ENCODE results near the gene PHF1.

PHF1 gene

GRCh38 chr6:33384581-33385020 is 26.2 kb upstream of the PHF1 start:
- DNase-seq (ENCODE audit: low read depth in 1 of 2, low spot score in 1 of 2), result no peak
- Histone ChIP-seq H3K4me3 (replicated peaks; ENCODE audit: insufficient read depth, low read length) (no peak overlapping the region), H3K27me3 (ENCODE audit: insufficient read depth, poor library complexity, severe bottlenecking) (no peaks in the 10 kb centered on the region), H3K27ac (replicated peaks) (no peak overlapping the region)
- TF ChIP-seq, protein P1, sequence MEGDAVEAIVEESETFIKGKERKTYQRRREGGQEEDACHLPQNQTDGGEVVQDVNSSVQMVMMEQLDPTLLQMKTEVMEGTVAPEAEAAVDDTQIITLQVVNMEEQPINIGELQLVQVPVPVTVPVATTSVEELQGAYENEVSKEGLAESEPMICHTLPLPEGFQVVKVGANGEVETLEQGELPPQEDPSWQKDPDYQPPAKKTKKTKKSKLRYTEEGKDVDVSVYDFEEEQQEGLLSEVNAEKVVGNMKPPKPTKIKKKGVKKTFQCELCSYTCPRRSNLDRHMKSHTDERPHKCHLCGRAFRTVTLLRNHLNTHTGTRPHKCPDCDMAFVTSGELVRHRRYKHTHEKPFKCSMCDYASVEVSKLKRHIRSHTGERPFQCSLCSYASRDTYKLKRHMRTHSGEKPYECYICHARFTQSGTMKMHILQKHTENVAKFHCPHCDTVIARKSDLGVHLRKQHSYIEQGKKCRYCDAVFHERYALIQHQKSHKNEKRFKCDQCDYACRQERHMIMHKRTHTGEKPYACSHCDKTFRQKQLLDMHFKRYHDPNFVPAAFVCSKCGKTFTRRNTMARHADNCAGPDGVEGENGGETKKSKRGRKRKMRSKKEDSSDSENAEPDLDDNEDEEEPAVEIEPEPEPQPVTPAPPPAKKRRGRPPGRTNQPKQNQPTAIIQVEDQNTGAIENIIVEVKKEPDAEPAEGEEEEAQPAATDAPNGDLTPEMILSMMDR (IDR thresholded peaks at IDR 0.05; ENCODE audit: insufficient read depth, low read length), result no peak
- no peak for TF ChIP-seq GABPA (IDR thresholded peaks at IDR 0.05; ENCODE audit: low read depth)

- H3K27me3 ChIP-seq (ENCODE audit: insufficient read depth, poor library complexity, severe bottlenecking), result no peaks in the 10 kb centered on the region
- no peak overlapping the region for H3K4me3 ChIP-seq (replicated peaks; ENCODE audit: insufficient read depth, low read length)
- no peak for DNase-seq (ENCODE audit: low read depth in 1 of 2, low spot score in 1 of 2)
- TF ChIP-seq POLR2AphosphoS5 (IDR thresholded peaks at IDR 0.05; ENCODE audit: low read depth), result no peak
- TF ChIP-seq, protein P1 (IDR thresholded peaks at IDR 0.05; ENCODE audit: insufficient read depth, low read length), result no peak
- no peak for TF ChIP-seq REST (IDR thresholded peaks at IDR 0.05; ENCODE audit: insufficient replicate concordance, low read depth)
- no peak for TF ChIP-seq GABPA (IDR thresholded peaks at IDR 0.05; ENCODE audit: low read depth)
- TF ChIP-seq SPI1 (IDR thresholded peaks at IDR 0.05; ENCODE audit: borderline replicate concordance, low read depth), result no peak
- H3K27ac ChIP-seq (replicated peaks), result no peak overlapping the region
Measured at GRCh38 chr6:33390173-33390572, 20.6 kb upstream of the PHF1 start.

- Histone ChIP-seq H3K27me3 (ENCODE audit: insufficient read depth, poor library complexity, severe bottlenecking) (no peaks in the 10 kb centered on the region), H3K4me3 (replicated peaks; ENCODE audit: insufficient read depth, low read length) (peak overlapping the region; percentile 20; the same call in 1 of the 2 replicates), H3K27ac (replicated peaks) (peak overlapping the region; percentile 41)
- TF ChIP-seq, protein P1 (IDR thresholded peaks at IDR 0.05; ENCODE audit: insufficient read depth, low read length), result no peak
- TF ChIP-seq REST (IDR thresholded peaks at IDR 0.05; ENCODE audit: insufficient replicate concordance, low read depth) (no peak), SPI1 (IDR thresholded peaks at IDR 0.05; ENCODE audit: borderline replicate concordance, low read depth) (no peak), GABPA (IDR thresholded peaks at IDR 0.05; ENCODE audit: low read depth) (no peak), POLR2AphosphoS5 (IDR thresholded peaks at IDR 0.05; ENCODE audit: low read depth) (no peak)
- DNase-seq (ENCODE audit: low read depth in 1 of 2, low spot score in 1 of 2), result no peak
Measured at GRCh38 chr6:33390767-33391277, 20.0 kb upstream of the PHF1 start.
